NCI-H1417 treated with DMSO at 0.1 percent for 48 hours (cell line): ENCODE results near the gene ITIH5.

Experiments
- DNase-seq: peaks from one replicate; lab custom pipeline; 2025; lab: John Stamatoyannopoulos, UW

ITIH5 gene

DNA sequence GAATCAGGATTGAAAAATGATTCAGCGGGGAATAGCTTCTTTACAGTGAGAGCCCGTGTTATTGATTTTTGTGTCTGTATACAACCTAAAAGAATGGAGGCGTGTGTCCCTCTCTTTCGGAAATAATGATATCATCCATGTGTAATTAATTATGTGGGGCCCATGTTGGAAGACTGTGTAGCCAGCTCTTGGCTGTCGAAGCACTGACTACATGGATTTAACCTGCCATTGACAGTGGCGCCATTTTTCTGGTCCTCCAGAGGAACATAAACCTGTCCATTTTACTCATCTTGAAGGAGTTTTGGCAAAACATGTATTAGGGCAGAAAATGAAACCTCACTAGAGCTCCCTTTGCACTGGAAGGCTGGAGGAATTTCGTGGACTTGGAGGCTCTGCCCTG lies 119.6 kb downstream of the ITIH5 start:
- no peak for DNase-seq

- no peak for DNase-seq
Observed at GRCh38 chr10:7546385-7546967, 120.3 kb downstream of the ITIH5 start.

DNA sequence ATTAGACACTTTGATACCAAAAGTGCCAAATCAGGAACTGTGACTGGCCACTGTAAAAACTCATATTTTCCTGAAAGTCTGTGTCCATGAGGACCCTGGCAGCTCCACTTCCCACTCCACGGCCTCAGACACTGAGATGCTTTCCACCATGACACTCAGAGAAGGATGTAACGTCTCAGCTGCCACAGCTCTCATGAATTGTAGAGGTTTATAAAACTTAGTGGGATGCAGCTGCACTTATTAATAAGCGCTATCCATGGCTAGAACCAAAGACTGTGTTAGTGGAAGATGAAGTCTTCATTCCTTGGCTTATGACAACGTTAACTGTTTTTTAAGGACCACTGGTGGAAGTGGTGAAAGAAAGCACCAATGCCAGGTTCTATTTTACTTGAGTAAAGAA lies 121.0 kb downstream of the ITIH5 start:
- no peak for DNase-seq

- DNase-seq, result no peak
Observed at GRCh38 chr10:7545261-7545660, 121.5 kb downstream of the ITIH5 start.

GRCh38 chr10:7544203-7544602 lies 122.6 kb downstream of the ITIH5 start:
- DNase-seq, result no peak

DNA sequence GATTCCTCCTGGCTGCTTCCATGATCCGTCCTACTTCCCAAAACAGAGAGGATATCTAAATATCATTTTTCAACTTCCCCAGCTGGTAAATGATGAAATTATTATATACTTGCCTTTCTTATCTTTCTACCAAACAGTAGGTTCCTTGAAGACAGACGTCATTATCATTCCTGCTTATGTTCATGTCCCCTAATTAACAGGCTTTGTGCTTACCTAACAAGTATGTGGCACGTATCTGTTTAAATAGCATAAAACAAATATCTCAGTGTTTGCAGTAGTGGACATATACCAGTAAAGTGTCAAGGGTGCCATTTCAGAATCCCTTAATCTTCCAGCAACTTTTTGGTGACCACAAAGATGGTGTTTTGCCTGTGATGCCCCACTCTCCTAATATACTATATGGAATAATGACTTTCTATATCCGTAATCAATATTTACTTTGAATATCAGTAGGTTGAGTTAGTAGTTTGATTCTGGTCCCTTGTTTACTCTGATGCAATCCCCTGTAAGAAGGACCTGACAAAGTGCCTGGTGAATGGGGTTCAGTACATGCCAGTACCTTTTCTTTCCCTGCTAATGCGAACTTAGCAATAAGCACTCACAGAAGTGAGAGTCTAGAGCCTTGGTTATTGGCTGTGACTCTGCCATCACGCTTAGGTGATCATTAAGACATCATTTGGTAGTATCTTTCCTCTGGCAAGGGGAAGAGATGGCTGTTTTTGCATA lies 124.4 kb downstream of the ITIH5 start:
- DNase-seq, result no peak

GRCh38 chr10:7541137-7542087 lies 125.4 kb downstream of the ITIH5 start:
- DNase-seq, result no peak

DNA sequence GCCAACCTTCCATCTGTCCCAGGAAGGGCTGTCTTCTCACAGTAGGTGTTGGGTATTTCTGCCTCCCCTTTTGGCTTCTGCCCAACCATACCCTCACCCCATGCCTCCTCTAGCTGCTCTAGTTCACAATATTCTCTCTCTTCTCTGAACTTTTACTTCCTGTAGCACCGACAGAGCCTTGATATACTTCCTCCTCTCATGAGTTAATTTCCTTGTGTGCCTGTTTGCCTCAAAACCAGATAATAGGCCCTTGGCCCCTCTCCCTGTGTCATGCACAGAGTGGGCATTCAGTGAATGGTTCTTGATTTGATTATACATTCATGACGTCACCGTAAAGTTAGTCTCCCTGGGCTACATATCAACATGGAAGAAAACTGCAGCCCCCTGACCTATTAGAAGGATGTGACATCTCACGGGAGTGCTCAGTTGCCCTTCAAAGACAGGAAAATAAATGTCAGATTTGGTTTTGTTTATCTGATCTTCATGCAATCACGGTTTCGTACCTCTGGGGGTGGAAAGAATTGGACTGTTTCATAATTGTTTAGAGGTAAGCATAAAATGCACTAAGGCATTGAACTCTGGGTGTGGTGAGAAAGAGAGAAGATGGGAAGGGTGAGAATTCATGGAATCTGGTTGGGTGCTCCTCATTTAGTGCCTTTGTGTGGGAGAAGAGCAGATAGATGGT lies 127.7 kb downstream of the ITIH5 start:
- no peak for DNase-seq

- DNase-seq, result no peak
Observed at GRCh38 chr10:7537126-7537525, 129.6 kb downstream of the ITIH5 start.

GRCh38 chr10:7534480-7534852 lies 132.3 kb downstream of the ITIH5 start:
- no peak for DNase-seq

DNA sequence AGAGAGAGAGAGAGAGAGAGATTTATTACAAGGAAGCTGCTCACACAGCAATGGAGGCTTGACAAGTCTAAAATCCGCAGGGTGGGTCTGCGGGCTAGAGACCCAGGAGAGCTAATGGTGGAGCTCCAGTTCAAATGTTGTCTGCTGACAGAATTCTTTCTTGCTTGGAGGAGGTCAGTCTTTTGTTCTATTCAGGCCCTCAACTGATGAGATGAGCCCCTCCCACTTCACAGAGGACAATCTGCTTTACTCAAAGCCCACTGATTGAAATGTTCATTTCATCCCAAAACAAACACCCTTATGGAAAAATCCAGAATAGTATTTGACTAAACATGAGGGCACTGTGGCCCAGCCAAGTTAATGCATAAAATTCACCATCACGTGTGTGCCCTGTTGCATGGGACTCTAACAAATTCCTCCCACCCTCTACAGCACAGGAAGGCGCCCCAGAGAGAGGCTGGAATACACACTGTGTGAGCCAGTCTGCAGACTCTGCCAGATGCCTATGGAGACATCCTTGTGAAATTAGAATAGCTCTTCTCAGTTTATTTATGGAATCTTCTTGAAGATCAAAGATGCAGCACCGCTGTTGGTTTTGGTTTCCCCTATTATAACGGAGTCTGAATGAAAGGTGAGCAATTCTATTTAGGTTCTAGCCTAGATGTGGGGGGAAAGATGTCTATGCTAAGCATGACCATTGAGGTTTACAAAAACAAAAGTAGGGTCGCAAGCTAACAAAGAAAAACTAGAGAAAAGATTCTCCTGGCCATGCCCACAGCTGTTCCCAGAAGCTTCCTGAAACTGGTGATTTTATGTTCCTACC lies 132.9 kb downstream of the ITIH5 start:
- DNase-seq, result no peak

GRCh38 chr10:7532723-7533498 lies 133.9 kb downstream of the ITIH5 start:
- no peak for DNase-seq

GRCh38 chr10:7529638-7530037 lies 137.1 kb downstream of the ITIH5 start:
- no peak for DNase-seq

DNA sequence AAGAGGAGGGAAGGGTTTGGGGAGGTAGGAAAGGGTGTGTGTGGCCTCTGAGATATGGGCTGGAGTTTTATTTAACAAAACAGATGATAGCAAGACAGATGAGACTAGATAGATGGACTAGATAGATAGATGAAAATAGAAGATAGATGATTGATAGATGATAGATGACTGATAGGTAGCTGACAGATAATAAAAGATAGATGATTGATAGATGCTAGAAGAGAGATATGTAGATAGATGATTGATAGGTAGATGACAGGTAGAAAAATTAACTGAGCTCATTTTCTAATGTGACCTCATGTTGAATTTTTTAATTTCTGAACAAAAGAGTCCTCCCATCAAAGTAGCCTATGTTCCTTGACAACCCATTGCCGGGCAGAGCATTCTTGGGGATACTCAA lies 139.3 kb downstream of the ITIH5 start:
- no peak for DNase-seq

- no peak for DNase-seq
Observed at GRCh38 chr10:7526017-7526400, 140.8 kb downstream of the ITIH5 start.

DNA sequence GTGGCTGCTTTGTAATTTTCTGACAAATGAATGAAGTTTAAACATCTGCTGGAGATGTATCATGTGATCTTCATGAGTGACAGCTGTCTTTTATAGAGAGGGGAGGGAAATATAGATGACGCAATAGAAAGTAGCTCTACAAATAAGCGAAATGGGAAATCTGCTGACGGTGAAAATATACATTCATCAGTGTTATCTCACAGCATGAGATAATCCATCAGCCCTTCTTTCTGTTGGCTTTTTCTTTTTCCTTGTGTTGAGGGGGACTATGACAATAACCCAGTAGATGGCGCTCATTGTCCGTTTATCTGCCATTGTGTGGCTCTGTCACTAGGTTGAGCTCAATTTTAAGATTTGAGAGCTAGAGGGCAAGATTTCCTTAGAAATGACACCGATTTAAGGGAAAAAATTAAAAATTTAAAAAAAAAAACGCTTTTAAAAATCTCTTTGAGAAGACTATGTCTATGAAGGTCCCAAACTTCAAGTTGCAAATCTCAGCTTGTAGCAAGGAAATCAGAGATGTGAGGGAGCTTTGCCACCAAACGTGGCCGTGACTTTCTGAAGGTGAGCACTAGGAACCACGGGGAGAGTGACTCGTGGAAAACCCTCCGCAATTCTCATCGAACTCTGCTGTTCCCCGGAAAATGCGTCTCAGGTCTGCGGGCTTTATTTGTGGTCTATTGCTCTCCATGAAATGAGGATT lies 141.3 kb downstream of the ITIH5 start:
- peak; percentile 10 for DNase-seq

DNA sequence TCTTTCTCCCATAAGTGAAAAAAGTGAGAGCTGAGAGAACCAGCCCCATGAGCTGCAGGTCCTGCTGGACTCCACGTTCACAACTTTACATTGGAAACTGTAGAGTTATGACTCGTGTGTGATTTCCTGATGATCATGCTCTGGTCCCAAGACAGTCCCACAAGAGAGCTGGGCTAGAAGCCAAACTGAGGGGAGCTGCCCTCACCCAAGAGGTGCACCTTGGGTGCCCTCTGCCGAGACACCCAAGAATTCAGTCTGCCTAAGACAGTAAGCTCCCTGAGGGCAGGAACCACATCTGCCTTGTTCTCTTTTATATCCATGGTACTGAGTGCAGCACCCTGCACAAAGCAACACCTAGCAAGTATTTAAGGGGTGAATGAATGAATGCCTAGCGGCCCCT lies 143.1 kb downstream of the ITIH5 start:
- DNase-seq, result no peak

- no peak for DNase-seq
Observed at GRCh38 chr10:7520507-7521485, 146.0 kb downstream of the ITIH5 start.

DNA sequence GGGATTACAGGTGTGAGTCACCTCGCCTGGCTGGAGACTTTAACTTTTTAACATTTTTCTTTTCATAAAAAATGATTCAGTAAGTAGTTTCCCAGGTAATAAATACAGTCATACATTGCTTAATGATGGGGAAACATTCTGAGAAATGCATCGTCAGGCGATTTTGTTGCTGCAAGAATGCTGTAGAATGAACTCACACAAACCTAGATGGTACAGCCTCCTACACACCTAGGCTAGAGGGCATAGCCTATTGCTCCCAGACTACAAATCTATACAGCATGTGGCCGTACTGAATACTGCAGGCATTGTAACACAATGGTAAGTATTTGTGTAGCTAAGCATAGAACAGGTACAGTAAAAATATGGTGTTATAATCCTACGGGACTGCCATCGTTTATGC lies 147.4 kb downstream of the ITIH5 start:
- DNase-seq, result no peak
